HG02798 (cell line): ENCODE measurements around the gene MEGF10.

ENCODE experiments used
- ATAC-seq: cut with Tn5 transposase; IDR thresholded peaks from one replicate; pipeline ENCODE4 v1.9.1; 2021; ENCODE audit warnings: mild to moderate bottlenecking; ENCODE audit not compliant: unreplicated experiment, poor library complexity

MEGF10 gene

DNA sequence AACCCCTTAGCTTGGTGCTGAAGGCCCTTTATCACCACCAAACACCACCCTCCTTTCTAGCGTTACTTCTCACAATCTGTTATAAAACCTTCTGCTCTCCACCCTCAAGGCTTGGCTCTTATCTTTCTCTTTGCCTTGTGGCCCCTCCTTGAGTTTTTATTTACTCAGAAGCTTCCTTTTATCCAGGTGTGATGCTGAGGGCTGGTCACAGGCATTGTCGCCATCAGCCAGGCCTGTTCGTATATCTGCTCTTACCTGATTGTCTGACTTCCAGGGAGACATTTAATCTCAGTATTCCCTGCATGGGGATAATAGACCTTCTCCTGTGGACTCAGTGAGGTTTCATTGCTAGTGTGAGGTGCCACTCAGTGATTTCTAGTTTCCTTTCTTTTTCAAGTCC, 34.2 kb downstream of the MEGF10 start:
- ATAC-seq = no peak

DNA sequence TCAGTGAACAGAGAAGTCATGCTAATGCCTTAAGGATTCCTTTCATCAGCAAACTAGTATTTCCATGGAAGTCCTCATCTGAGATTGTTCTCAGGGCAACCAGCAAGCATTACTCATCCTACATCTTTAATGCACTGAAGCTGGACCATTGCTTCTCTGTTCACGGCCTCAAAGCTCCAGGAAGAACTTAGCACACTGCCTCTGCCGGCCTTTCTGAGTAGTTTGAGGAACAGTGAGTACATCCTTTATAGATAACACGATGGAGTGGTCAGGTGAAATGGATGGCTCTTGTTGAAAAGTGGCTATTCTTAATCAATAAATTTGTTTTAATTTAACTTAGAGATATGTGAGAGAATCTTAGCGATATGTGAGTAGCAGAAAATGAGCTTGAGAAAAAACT, 35.8 kb downstream of the MEGF10 start:
- ATAC-seq = no peak

DNA sequence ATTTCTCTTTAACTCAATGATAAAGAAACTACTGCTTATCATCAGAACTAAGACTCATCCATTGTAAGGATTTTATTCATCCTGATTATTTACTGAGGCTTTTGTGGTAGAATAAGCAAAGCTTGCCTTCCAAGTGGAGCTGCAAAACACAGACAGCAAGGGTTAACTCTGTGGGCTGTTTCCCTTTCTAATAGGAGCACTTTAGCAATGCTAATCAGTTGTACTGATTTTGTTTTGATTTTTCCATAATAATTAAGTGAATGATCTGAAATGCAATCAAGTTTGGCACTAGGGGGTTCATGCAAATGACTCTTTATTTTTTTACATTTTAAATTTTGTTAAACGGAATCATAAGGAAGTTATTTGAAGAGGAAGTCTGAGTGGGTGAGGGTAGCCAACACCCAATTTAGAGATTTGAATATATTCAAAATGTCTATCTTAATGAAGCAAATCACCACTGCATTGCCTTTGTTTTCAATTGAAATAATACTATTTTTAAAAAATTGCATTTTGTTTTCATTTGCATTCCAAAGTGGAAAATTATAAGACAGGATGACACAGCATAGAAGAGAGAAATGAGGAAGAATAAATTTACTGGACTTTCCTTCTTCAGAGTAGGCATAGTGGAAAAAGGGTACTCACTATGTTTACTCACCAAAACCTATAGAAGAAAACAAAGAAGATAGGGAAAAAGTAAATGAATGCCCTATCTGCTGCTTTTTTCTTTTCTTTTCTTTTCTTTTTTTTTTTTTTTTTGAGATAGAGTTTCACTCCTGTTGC, 36.6 kb downstream of the MEGF10 start:
- no peak for ATAC-seq

DNA sequence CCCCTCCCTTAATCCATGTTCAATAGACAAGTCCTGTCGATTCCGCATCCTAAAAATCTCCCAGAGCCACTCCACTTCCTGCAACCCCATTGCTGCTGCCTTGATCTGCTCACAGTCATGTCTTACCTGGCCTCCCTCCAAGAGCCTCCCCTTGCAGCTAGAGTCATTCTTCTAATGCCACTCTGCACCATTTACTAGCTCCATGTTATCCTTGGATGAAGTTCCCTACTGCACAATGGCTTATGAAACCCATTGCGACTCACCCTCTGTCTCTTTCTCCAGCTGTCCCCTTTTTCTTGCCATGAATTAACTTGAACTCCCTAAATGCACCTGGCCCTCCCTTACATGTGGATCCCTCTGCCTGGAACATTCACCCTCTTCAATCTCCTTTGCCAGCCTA, 39.5 kb downstream of the MEGF10 start:
- ATAC-seq = no peak

DNA sequence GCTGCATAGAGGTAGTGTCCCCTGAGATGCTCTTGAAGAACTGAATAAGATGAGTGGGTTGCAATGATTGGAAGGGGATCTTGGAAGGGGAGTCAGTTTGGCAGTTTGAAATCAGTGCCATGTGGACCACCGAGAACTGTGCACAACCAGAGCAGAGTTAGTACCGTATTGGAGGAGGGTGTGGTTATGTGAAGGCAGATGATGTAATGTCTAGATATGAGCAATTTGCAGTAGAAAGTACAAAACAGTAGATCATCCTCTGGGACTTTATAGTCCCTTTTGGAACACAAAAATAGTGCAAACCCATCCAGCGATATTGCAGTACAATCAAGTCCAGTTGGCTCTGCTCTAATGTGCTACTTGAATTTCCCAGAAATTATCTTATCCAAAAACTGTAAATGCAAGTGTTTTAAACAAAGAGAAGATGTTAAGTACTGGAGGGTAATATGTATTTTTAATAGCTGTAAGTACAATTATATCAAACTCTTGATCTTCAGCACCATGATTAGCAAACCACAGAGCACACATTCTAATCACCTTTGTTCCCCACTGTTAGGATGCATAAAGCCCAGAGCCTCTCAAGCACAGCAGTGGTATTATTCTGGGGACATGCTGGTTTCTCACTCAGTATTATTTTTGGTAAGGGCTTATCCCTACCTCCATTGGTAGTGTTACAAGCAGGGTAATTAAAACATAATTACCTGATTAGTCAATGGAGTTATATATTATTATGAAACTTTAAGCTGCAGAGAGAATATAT, 41.5 kb downstream of the MEGF10 start:
- ATAC-seq = no peak

DNA sequence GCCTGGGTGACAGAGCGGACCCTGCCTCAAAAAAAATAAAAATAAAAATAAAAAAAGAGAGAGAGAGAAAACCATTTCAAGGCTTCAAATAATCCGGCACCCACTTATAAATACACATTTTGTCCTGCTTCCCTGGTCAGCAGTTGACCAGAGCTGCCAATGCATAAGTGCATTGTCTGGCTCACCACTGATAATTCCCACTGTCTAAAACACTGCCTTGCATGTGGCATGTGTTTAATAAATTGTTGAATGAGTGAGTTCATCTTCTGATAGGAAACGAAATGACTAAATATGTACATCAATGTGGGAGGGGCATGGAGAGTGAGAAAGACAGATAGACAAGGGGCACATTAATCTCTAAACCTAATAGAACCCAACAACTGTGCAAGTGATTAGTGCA, 42.9 kb downstream of the MEGF10 start:
- ATAC-seq = no peak

DNA sequence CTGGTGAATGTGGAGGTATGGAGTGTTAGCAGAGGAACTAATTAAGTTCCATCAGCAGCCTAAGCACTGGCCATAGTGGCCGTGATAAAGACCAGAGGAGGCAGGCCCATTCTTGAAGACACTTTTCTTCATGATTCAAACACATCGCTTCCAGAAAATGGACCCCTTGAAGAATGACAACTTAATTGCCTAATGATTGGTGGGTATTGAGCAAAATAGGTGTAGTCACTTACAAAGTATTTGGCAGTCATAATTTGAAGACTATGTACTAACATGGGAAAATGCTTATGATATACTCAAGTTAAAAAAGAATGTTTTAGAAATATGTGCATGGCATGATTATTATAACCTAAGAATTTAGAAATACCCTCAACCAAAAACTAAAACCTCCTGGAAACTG, 44.8 kb downstream of the MEGF10 start:
- ATAC-seq = no peak

DNA sequence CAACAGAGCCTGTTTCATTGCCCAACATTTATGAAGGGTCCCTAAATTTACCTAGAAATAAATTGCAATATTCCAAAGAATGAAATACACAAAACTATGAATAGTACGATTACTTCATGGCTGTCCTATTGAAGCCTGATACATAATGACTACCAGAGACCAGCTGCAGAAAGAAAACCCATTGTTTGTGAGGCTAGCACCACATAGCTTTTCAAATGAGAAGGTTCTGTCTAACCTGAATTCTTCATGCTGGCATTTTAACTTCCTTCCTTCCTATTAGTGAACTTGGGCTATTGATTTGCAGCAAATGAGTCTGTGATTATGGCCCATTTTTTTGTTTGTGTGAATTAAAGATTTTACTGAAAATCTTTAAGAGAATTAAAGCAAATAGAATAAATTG, 47.3 kb downstream of the MEGF10 start:
- no peak for ATAC-seq

DNA sequence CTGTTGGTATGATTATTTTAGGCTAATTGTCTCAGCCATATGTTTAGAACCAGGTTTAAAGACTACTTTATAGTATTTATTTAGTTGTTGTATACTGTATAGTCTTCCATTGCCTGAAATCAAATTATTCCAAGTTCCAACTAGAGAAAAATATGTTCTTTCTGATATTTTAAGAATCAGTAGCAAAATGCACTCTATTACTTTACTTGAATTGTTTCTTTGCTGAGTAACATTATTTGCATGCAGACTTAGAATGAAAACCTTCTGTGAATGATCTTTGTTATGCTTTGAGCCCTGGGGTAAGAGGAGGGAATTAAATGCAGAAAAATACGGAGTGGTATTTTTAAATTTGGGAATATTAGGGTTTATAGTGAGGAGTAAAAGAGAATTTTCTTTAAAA, 47.9 kb downstream of the MEGF10 start:
- ATAC-seq = no peak

DNA sequence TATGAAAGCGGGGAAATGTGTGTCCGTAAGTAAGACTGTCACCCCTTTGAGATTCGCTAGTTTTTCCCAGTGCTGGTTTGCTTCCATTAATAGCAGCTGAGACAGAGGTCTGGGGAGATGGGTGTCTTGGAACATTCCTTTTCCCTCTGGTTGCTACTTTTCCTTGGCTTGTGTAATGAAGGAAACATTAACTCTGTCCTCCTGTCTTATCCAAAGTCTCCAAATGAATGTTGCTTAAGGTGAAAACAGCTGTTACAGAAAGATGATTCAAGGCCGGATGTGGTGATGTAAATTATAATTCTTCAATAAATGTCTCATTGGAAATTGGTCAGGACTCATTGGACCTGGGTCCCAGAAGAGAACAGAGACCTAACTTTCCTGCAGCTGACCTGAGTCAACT, 50.0 kb downstream of the MEGF10 start:
- no peak for ATAC-seq

DNA sequence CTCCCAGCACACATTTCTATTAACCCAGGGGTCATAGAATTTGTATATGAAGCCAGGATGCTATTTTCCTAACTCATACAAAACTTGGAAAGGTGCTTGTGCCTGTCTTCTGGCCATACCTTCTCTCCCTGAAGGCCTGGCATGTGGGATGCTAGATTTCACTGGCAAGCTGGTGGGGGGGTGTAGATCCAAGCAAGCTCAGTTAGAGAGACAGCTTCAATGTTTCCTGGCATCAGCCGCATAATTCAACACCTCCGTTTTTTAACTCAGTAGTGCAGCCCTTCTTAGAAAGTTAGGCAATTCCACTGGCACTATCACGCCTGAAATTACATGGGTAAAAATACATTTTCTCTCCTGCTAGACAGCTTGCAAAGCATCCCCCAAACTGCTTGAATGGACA, 51.8 kb downstream of the MEGF10 start:
- no peak for ATAC-seq

DNA sequence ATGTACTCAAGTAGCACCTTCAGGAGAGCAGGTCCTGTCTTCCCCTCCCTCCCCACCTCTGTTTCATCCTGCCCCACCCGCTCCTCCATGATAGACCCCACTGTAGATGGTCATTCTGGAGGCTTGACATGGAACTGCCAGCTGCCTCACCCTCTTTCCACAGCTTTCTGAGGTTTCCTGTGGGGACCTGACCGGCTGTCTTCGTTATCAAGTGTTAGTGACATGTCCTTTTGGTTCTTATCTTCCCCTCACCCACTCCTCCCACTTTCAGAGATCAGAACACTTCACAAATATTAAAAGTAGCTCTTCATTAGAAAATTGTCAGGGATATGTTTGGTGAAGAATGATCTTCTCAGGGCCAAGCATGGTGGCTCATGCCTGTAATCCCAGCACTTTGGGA, 52.7 kb downstream of the MEGF10 start:
- no peak for ATAC-seq

DNA sequence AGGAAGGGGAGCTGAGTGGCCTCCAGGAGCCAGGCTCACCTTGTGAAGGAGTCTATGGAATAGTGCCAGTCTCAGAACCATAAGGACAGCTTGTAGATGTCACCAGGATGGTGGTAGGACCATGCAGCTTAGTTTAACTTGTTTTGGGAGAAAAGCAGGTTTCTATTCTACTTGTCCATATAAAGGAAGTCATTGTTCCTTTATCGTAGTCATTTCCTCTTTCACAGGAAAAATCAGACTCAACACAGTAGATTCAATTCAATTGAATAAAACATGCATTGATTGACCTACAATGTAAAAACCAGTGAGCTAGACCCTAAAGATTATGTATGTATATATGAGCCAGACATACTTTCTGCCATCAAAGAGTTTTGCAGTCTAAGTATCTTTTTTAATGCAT, 53.3 kb downstream of the MEGF10 start:
- no peak for ATAC-seq

DNA sequence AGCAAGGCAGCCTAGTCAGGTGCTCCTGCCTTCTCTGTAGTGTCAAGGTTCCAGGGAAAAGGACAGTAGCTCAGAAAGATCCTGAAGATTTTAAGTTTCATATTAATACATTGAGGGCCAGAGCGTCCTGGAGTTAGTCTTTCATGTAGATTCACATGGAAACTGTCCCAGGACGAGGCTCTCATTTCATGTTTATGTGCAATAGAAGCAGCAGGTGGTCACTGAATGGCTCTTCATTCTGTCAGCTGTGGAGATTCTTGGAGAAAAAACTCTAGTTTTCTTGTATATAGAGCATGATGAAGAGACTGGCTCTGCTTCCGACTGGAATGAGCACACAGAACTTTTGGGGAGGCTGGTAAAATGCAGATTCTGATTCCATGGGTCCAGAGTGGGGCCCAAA, 54.3 kb downstream of the MEGF10 start:
- ATAC-seq = no peak

DNA sequence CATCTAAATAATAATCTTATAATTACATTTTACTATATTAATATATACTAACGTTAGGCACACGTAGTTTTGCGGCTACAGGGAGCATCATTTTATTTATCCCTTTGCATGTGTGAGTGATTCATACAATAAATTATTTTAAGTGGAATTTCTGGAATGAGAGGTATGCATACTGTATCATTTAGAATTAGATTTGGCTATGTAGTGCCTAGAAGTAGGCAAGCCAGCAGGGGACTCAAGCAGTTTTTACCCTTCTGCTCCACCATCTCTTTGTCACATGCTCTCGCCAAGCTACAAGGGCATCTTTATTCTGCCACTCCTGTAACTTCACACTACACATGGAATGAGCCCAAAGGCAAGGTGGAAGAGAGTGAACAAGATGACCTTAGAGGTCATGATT, 60.8 kb downstream of the MEGF10 start:
- no peak for ATAC-seq

DNA sequence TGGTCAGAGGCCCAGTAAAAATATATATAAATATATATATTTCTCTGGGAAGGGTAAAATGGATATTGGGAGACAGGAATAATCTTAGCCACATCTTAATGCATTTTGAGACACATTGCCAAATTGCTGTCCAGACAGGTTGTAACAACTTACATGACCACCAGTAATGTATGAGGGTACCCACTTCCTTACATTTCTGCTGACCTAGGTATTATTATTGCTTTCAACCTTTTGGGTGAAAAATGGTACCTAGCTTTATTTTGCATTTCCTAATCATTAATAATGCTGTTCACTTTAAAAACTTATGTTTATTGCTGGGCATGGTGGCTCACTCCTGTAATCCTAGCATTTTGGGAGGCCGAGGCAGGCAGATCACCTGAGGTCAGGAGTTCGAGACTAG, 61.5 kb downstream of the MEGF10 start:
- no peak for ATAC-seq

DNA sequence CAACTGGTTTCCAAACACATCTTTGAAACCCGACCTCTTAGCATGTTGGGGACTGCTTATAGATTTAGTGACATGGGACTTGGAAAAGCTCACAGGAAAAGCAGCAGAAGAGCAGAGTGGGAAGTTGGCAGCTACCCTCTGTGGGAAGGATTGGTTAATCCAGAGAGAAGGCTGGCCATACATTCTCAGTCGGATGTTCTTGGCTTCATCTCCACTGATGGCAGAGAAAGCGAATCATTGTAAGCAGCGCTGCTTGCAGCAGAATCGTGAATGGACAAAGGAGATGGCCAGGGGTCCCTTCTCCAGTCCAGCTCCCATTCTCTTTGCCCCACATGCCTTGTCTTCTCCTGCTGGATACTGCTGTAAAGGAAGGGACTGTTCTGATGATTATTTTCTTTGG, 62.7 kb downstream of the MEGF10 start:
- no peak for ATAC-seq

DNA sequence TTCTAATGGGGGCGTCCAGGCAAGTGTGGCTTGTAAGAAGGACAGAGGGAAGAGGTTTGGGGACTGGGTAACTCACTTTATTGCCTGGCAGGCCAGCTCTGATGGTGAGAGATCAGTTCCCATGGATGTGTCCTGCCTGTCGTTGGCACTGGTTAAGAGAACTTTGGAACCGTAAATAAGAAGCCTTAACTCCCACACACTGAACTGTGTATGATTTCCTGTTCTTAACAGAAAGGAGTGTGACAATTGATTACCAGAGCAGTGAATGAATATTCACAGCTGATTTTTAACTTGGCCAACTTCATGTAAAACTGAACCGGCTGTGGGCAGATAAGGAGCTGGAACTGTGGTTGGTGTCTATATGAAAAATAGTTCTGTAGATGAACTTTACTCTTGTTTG, 63.2 kb downstream of the MEGF10 start:
- ATAC-seq = no peak

DNA sequence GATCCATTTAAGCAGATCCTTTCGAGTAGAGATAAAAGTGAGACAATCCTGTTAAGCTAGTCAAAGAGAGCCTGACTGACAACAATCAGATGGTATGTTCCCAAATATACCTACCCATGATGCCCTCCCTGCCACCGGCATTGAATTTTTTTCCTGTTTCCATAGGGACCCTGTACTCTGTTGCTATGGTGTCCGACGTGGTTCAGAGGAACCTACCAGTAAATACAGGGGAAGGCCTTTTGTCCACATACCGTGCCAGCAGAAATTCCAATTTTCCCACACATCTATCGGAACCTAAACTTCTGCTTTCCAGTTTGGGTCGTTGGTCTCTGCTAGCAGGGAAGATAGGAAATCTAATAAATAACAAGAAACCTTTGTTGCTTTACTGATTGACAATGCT, 64.7 kb downstream of the MEGF10 start:
- ATAC-seq = no peak

DNA sequence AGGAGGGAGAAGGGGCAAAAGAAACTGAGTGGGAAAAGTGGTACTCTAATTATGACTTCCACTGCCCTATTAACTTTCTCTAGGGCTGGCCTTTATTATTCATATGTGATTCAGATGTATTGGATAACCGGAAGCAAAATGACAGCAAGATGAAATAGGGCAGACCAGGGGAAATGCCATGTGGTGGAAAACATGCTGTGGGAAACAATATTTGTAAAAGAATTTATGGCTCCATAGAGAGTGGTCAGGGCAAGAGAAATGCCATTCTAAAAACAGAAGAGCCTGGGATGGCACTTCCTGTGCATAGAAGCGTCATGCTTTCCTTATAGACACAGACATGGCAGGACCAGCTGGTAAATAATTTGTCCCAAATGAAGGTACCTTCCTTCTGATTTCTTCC, 67.7 kb downstream of the MEGF10 start:
- no peak for ATAC-seq

DNA sequence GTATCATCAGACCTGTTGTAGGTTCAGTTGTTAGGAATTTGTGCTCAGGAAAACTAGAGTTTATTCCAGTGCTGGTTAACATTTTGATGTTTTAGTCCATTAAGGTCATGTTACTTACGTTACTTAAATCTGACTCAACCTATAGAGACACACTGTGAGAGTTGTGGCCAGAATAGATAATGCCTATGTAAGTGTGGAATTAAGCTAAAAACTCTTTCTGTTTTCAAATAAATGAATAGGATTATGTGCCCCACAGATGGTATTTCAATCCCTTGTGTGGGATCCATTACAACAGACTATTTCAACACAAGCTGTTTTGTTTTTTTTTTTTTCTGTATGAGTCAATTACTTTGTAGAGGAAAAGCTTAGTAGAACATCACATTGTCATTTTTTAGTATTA, 68.1 kb downstream of the MEGF10 start:
- ATAC-seq = no peak

DNA sequence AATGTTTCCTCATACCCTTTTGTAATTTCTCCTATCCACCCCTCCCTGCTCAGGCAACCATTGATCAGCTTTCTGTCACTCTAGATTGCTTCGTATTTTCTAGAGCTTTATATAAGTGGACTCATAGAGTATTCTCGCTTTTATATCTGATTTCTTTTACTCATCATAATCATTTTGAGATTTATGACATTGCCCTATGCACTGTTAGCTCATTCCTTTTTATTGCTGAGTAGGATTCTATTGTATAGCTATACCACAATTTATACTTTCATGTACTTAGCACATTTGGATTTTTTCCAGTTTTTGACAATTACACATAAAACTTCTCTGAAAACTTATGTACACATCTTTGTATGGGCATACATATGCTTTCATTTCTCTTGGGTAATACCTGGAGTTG, 68.9 kb downstream of the MEGF10 start:
- ATAC-seq = no peak
